Mesothelial cell of epicardium (in vitro differentiated cells): ENCODE data around the gene CSNK2B. TPM values are rescaled to one million over a fixed set of nuclear protein-coding genes. Genes with fewer than 3 reads are reported as not detected.
A peak's percentile ranks its signal among the peaks of the same experiment; 100 is the strongest.

Experiments used
- DNase-seq, 2 experiments: peaks; one replicate each; pipeline ENCODE4 v3.0.0; 2021; ENCODE audit warnings: low spot score in 2 of 2; ENCODE audit not compliant: unreplicated experiment in 2 of 2
- H3K27ac Mint-ChIP-seq: 2 replicates; pipeline ENCODE4 v1.8.0; 2021; ENCODE audit warnings: mixed read lengths
- H3K27me3 Mint-ChIP-seq: 2 replicates; pipeline ENCODE4 v1.8.0; 2021; ENCODE audit warnings: low read depth, mixed read lengths
- H3K36me3 Mint-ChIP-seq: 2 replicates; pipeline ENCODE4 v1.8.0; 2021; ENCODE audit warnings: mixed read lengths
- H3K4me1 Mint-ChIP-seq: 2 replicates; pipeline ENCODE4 v1.8.0; 2021; ENCODE audit warnings: mixed read lengths
- H3K4me3 Mint-ChIP-seq: 2 replicates; pipeline ENCODE4 v1.8.0; 2021; ENCODE audit warnings: mild to moderate bottlenecking, moderate library complexity, mixed read lengths
- H3K9me3 Mint-ChIP-seq: 2 replicates; pipeline ENCODE4 v1.8.0; 2021; ENCODE audit warnings: mixed read lengths
- total RNA-seq: library from RNA; stranded (reverse); gene quantifications from 3 replicates; pipeline ENCODE4 v1.2.1, GENCODE V29; 2021
- TF ChIP-seq, protein P1 (sequence below): fragments of 200-600 bp; sonication (generic); IDR thresholded peaks from one replicate; pipeline ENCODE4 v1.5.0; 2021; ENCODE audit warnings: antibody characterized with exemption; ENCODE audit not compliant: unreplicated experiment

Gene CSNK2B
- total RNA-seq, 1 donor from 2014 or later, result 157 TPM

DNA sequence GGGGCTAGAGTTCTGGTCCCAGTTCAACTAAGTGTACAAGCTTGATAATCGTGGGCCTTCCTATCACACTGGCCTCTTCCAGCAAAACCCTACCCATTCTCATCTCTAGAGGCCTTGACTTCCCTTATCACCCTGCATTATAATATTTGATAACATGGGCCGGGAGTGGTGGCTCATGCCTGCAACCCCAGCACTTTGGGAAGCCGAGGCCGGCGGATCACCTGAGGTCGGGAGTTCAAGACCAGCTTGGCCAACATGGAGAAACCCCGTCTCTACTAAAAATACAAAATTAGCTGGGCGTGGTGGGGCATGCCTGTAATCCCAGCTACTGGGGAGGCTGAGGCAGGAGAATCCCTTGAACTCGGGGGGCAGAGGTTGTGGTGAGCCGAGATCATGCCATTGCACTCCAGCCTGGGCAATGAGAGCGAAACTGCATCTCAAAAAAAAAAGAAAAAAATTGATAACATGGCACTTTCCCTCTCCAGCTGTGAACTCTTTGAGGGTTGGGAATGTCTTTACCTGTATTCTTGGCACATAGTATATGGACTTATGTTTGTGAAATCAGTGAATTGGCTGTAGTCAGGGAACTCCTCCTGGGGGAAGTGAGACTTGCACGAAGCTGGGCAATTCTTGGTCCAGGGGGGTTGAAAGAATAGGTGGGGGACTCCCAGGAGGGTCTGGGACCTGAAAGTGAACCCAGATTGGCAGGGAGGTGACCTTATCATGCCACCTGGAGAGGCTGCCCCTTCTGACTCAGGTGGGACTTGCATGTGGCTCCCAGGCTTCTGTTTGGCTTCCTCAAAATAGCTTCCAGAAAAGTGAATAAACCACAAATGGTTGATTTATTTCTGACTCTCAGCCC, 4.4 kb upstream of the CSNK2B start:
- Mint-ChIP-seq H3K36me3 (peaks cover 4% of the 10 kb centered on the region), H3K9me3 (no peaks in the 10 kb centered on the region), H3K4me1 (peaks cover 63% of the 10 kb centered on the region), H3K27me3 (no peaks in the 10 kb centered on the region), H3K4me3 (peak overlapping the region; percentile 86), H3K27ac (peak overlapping the region; percentile 94)
- no peak for DNase-seq
- TF ChIP-seq, protein P1, sequence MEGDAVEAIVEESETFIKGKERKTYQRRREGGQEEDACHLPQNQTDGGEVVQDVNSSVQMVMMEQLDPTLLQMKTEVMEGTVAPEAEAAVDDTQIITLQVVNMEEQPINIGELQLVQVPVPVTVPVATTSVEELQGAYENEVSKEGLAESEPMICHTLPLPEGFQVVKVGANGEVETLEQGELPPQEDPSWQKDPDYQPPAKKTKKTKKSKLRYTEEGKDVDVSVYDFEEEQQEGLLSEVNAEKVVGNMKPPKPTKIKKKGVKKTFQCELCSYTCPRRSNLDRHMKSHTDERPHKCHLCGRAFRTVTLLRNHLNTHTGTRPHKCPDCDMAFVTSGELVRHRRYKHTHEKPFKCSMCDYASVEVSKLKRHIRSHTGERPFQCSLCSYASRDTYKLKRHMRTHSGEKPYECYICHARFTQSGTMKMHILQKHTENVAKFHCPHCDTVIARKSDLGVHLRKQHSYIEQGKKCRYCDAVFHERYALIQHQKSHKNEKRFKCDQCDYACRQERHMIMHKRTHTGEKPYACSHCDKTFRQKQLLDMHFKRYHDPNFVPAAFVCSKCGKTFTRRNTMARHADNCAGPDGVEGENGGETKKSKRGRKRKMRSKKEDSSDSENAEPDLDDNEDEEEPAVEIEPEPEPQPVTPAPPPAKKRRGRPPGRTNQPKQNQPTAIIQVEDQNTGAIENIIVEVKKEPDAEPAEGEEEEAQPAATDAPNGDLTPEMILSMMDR, result no peak

DNA sequence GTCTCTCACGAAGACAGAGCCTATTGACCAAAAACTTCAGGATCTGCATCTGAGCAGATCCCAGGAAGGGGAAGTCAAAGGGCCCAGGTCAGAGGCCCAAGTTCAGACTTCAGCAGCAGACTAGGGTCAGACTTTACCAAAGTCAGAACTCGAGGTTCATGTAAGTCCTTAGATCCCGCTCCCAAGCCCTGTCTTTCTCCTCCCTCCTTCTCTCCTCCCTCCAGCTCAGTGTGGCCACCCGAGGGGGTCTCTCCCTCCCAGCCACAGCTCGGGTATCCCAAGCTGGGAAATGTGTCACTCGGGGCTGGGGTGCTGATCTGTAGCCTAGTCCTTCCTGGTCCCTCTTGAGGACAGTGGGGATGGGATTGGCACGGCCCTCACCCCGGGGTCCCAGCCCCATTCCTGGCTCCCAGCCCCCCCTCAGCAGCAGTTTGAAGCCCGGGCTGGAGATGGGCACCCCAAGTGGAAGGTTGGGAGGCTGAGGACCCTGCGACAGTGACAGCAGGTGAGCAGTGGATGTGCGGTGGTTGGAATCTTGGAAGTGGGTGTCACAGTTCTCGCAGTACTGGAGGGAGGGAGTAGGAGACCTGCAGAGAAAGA, 3.7 kb upstream of the CSNK2B start:
- Mint-ChIP-seq H3K4me1 (peaks cover 69% of the 10 kb centered on the region), H3K27ac (peak overlapping the region; percentile 53), H3K36me3 (peaks cover 6% of the 10 kb centered on the region), H3K4me3 (peak overlapping the region; percentile 36), H3K27me3 (no peaks in the 10 kb centered on the region), H3K9me3 (no peaks in the 10 kb centered on the region)
- DNase-seq, result no peak
- TF ChIP-seq, protein P1, result no peak

- DNase-seq, result no peak
- TF ChIP-seq, protein P1, result no peak
- peak overlapping the region; percentile 95 for H3K27ac Mint-ChIP-seq
- H3K27me3 Mint-ChIP-seq, result no peaks in the 10 kb centered on the region
- peaks cover 65% of the 10 kb centered on the region for H3K4me1 Mint-ChIP-seq
- no peaks in the 10 kb centered on the region for H3K9me3 Mint-ChIP-seq
- peak overlapping the region; percentile 86 for H3K4me3 Mint-ChIP-seq
- peaks cover 10% of the 10 kb centered on the region for H3K36me3 Mint-ChIP-seq
These were observed 2.5 kb upstream of the CSNK2B start for GRCh38 chr6:31663126-31663960.

- H3K36me3 Mint-ChIP-seq, result peaks cover 10% of the 10 kb centered on the region
- H3K27me3 Mint-ChIP-seq, result no peaks in the 10 kb centered on the region
- H3K4me3 Mint-ChIP-seq, result peak overlapping the region; percentile 86
- H3K27ac Mint-ChIP-seq, result peak overlapping the region; percentile 95
- H3K9me3 Mint-ChIP-seq, result no peaks in the 10 kb centered on the region
- no peak for DNase-seq
- H3K4me1 Mint-ChIP-seq, result peaks cover 58% of the 10 kb centered on the region
- TF ChIP-seq, protein P1, result no peak
These were observed 1.7 kb upstream of the CSNK2B start for GRCh38 chr6:31663961-31664789.
